Muscle layer of colon (tissue), 2 donors: Measurements from ENCODE around the gene SRGAP1.

Experiments used
- H3K27ac ChIP-seq: one replicate; pipeline ENCODE4 v1.7.0; 2013; ENCODE audit warnings: low read depth, mild to moderate bottlenecking, low read length, moderate library complexity
- H3K27me3 ChIP-seq, 2 donors: one replicate each; pipeline ENCODE4 v1.7.0; 2013; ENCODE audit warnings: low read length in 2 of 2, mild to moderate bottlenecking in 2 of 2; ENCODE audit not compliant: insufficient read depth in 2 of 2, control insufficient read depth in 1 of 2
- H3K36me3 ChIP-seq: one replicate; pipeline ENCODE4 v1.7.0; 2013; ENCODE audit warnings: mild to moderate bottlenecking, low read length; ENCODE audit not compliant: insufficient read depth
- H3K4me1 ChIP-seq: one replicate; pipeline ENCODE4 v1.7.0; 2013; ENCODE audit warnings: mild to moderate bottlenecking, low read length; ENCODE audit not compliant: insufficient read depth
- H3K4me3 ChIP-seq, 2 donors: one replicate each; pipeline ENCODE4 v1.7.0; 2013; ENCODE audit warnings: low read length in 2 of 2, low read depth in 1 of 2, mild to moderate bottlenecking in 1 of 2, moderate library complexity in 1 of 2
- H3K9ac ChIP-seq: one replicate; pipeline ENCODE4 v1.7.0; 2013; ENCODE audit warnings: low read length
- H3K9me3 ChIP-seq: one replicate; pipeline ENCODE4 v1.7.0; 2013; ENCODE audit warnings: mild to moderate bottlenecking, low read length
- donor health status: abdominal sarcoma.
- donor health status: Adenocarcinoma of cecum.

SRGAP1 gene

DNA sequence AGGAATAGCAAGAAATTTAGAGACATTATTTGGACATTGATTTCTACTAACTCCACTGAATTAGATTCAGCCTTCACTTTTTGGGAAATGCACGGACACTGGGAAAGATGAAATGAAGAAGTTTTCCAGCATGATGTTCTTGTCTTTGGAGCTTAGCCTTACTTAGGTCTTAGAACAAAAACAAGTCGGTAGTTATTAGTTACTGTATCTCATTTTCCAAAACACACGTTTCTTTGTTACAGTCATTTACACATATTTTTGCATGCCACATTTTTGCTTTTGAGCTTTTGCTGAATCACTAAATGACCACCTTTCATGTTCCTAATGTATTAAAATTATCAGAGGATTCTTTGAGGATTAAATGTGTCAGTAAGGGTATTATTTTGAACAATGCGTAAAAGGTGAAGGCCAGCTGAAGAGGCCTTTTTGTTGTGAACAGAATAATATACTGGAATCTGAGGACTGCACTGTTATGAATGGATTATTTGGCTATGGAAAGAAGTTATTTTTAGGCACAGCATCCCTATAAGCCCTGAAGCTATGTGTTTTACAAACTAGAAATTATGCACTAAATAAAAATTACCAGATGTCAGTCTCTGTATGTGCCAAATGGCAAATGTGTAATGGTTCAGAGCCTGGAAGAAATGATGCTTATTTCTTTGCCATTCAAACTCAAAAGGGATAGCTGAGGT, 138.2 kb downstream of the SRGAP1 start:
- Histone ChIP-seq H3K27ac (no peak overlapping the region), H3K9me3 (no peaks in the 10 kb centered on the region), H3K4me1 (peaks cover 10% of the 10 kb centered on the region), H3K4me3 (no peak overlapping the region), H3K36me3 (no peaks in the 10 kb centered on the region), H3K9ac (no peak overlapping the region), H3K27me3 (no peaks in the 10 kb centered on the region)

DNA sequence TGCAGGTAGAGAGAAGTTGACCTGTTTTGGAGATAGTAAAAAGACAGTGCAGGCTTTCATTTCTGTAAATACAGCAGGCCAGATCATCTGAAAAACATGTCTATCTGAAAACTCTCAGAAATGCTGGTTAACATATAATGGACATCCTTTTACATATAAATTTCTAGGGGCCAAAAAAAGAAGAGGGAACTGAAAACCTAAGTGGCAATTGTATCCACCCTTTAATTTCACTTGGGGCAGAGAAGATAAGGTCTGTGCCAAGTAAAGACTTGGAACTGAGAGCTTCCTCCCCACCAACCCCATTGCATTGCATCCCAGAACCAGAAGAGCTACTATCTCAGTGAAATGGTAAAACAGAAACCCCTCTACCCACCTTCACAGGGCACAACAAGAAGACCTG, 141.0 kb downstream of the SRGAP1 start:
- H3K9me3 ChIP-seq, result no peaks in the 10 kb centered on the region
- H3K36me3 ChIP-seq, result no peaks in the 10 kb centered on the region
- no peak overlapping the region for H3K9ac ChIP-seq
- no peaks in the 10 kb centered on the region for H3K27me3 ChIP-seq
- H3K27ac ChIP-seq, result no peak overlapping the region
- peaks cover 19% of the 10 kb centered on the region for H3K4me1 ChIP-seq
- H3K4me3 ChIP-seq, result no peak overlapping the region

DNA sequence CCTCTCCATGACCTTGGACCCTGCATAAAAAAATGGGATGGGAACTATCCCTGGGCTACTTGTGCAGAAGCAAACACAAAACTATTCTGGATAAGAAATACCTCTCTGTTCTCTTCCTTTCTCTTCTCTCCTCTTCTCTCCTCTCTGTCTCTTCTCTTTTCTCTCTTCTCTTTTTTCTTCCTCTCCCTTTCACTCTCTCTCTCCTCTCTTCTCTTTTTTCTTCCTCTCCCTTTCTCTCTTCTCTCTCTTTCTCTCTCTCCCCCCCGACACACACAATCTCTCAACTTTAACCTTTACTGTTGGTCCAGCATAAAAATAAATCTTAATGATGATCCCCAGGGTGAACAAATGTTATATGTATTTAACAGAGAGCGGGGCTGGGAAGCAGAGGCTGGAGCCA, 141.4 kb downstream of the SRGAP1 start:
- peaks cover 23% of the 10 kb centered on the region for H3K4me1 ChIP-seq
- no peak overlapping the region for H3K9ac ChIP-seq
- H3K9me3 ChIP-seq, result no peaks in the 10 kb centered on the region
- no peak overlapping the region for H3K4me3 ChIP-seq
- no peaks in the 10 kb centered on the region for H3K36me3 ChIP-seq
- H3K27ac ChIP-seq, result no peak overlapping the region
- H3K27me3 ChIP-seq, result no peaks in the 10 kb centered on the region

- H3K9ac ChIP-seq, result no peak overlapping the region
- H3K4me1 ChIP-seq, result peaks cover 31% of the 10 kb centered on the region
- no peaks in the 10 kb centered on the region for H3K36me3 ChIP-seq
- H3K9me3 ChIP-seq, result no peaks in the 10 kb centered on the region
- H3K27me3 ChIP-seq, result no peaks in the 10 kb centered on the region
- H3K4me3 ChIP-seq, result no peak overlapping the region
- no peak overlapping the region for H3K27ac ChIP-seq
These were observed 144.9 kb downstream of the SRGAP1 start for GRCh38 chr12:63989301-63989845.

GRCh38 chr12:63990828-63991547, 146.5 kb downstream of the SRGAP1 start:
- H3K27me3 ChIP-seq, result no peaks in the 10 kb centered on the region
- H3K9ac ChIP-seq, result no peak overlapping the region
- H3K27ac ChIP-seq, result no peak overlapping the region
- no peaks in the 10 kb centered on the region for H3K9me3 ChIP-seq
- H3K4me1 ChIP-seq, result peaks cover 31% of the 10 kb centered on the region
- no peaks in the 10 kb centered on the region for H3K36me3 ChIP-seq
- no peak overlapping the region for H3K4me3 ChIP-seq

DNA sequence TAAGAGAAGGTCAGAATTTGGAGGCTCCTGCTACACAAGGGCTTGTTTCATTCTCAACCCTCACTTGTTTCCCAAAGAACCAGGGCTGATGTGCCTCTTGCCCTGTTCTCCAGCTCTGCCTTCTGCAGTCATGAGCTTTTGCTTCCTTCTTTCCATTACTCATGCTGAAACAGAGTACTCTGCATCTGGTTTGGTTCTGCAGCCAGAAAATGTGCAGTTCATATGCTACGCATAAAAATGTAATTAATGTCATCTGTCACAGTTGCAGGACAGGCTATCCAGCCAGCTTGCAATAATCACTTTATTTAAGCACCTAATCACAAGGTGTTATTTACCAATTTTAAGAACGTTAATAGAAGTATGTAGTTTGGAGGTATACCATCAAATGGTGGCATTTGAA, 150.2 kb downstream of the SRGAP1 start:
- Histone ChIP-seq H3K4me3 (no peak overlapping the region), H3K27me3 (no peaks in the 10 kb centered on the region), H3K9ac (no peak overlapping the region), H3K27ac (no peak overlapping the region), H3K4me1 (peaks cover 25% of the 10 kb centered on the region), H3K9me3 (no peaks in the 10 kb centered on the region), H3K36me3 (no peaks in the 10 kb centered on the region)

DNA sequence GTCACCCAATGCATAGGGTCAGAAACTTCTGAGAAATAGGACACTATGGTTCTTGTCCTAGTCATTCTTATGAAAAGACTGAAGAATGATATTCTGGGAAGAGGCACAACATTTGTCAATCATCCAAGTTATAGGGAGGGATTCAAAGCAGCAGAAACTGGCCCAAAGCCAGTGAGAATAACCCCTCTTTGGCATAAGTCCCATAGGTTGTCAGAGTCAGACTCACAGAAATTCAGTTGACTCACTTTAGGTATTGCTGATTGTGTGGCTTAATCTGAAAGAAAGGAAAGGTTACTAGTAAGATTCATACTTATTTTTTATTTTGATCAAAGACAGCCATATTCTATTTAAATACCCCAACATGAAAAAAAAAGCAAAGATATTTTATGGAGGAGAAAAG, 151.0 kb downstream of the SRGAP1 start:
- Histone ChIP-seq H3K9me3 (no peaks in the 10 kb centered on the region), H3K4me1 (peaks cover 22% of the 10 kb centered on the region), H3K36me3 (no peaks in the 10 kb centered on the region), H3K27me3 (no peaks in the 10 kb centered on the region), H3K9ac (no peak overlapping the region), H3K4me3 (no peak overlapping the region), H3K27ac (no peak overlapping the region)

GRCh38 chr12:63996556-63996955, 152.1 kb downstream of the SRGAP1 start:
- H3K36me3 ChIP-seq, result no peaks in the 10 kb centered on the region
- peaks cover 12% of the 10 kb centered on the region for H3K4me1 ChIP-seq
- no peaks in the 10 kb centered on the region for H3K9me3 ChIP-seq
- H3K4me3 ChIP-seq, result no peak overlapping the region
- no peak overlapping the region for H3K9ac ChIP-seq
- no peaks in the 10 kb centered on the region for H3K27me3 ChIP-seq
- H3K27ac ChIP-seq, result no peak overlapping the region

GRCh38 chr12:63997198-63997597, 152.7 kb downstream of the SRGAP1 start:
- H3K36me3 ChIP-seq, result no peaks in the 10 kb centered on the region
- no peak overlapping the region for H3K4me3 ChIP-seq
- no peak overlapping the region for H3K27ac ChIP-seq
- H3K9me3 ChIP-seq, result no peaks in the 10 kb centered on the region
- H3K9ac ChIP-seq, result no peak overlapping the region
- peaks cover 7% of the 10 kb centered on the region for H3K4me1 ChIP-seq
- H3K27me3 ChIP-seq, result no peaks in the 10 kb centered on the region

DNA sequence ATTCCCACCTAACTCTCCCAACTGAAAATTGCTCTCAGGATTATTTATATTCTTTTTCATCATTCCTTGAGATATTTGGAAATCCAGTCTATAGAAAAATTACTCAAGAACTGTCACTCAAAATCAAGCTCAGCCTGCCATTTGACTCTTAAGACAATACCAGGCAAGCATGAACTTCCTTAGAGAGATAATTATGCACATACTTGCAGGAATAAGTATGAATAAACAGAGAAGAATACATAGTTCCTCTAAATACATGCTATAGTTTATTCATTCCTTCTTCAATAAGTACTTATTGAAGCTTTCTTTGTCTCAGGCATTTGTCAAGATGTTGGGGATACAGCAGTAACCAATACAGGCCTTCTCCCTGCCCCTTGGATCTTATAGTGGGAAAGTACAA, 154.1 kb downstream of the SRGAP1 start:
- Histone ChIP-seq H3K27ac (no peak overlapping the region), H3K4me1 (no peaks in the 10 kb centered on the region), H3K9me3 (no peaks in the 10 kb centered on the region), H3K9ac (no peak overlapping the region), H3K36me3 (no peaks in the 10 kb centered on the region), H3K27me3 (no peaks in the 10 kb centered on the region), H3K4me3 (no peak overlapping the region)

DNA sequence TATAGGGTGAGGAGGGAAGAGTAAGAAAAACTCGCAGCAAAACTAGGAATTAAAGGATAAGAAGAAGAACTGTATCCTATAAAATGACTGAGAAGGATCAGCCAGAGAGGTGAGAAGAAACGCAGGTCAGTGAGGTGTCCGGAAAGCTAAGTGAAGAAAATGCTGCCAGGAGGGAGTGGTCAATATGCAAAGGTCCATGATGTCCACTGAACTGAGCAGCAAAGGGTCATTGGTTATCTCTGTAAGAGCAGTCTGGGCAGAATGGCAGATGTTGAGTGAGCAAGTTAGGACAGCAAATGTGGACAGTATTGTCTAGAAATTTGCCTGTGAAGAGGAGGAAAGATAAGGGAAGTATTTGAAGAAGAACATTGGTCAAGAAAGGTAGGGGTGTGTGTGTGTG, 155.4 kb downstream of the SRGAP1 start:
- H3K9ac ChIP-seq, result no peak overlapping the region
- no peaks in the 10 kb centered on the region for H3K4me1 ChIP-seq
- no peak overlapping the region for H3K27ac ChIP-seq
- H3K9me3 ChIP-seq, result no peaks in the 10 kb centered on the region
- H3K27me3 ChIP-seq, result no peaks in the 10 kb centered on the region
- H3K36me3 ChIP-seq, result no peaks in the 10 kb centered on the region
- H3K4me3 ChIP-seq, result no peak overlapping the region

DNA sequence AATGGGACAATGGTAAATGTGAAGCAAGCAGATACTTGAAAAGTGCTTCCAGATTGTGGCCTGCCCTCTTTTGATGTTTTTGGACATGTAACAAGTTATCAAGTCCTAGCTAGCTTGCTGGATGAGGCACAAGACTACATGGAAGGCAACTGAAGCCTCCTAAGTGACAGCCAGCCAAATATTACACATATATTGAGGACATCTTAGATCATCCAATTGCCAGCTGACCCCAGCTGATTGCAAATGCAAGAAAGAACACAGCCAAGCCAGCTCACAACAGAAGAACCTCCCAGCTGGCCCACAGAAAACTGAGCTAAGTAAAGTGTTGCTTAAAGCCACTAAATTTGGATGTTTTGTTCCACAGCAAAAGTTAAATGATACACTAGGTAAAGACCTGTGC, 156.9 kb downstream of the SRGAP1 start:
- Histone ChIP-seq H3K36me3 (no peaks in the 10 kb centered on the region), H3K27me3 (no peaks in the 10 kb centered on the region), H3K4me3 (no peak overlapping the region)

More for the DNA sequence above, 156.9 kb downstream of the SRGAP1 start:
- no peaks in the 10 kb centered on the region for H3K9me3 ChIP-seq
- H3K4me1 ChIP-seq, result no peaks in the 10 kb centered on the region
- no peak overlapping the region for H3K27ac ChIP-seq
- no peak overlapping the region for H3K9ac ChIP-seq
